ENCODE measurements around the gene TARS1.

Gene TARS1

GRCh38 chr5:33479311-33479710 is 38.5 kb downstream of the TARS1 start:
- no peaks in the 10 kb centered on the region for H3K27me3 ChIP-seq (ENCODE audit: insufficient read depth, low read depth, severe bottlenecking)
- no peak for DNase-seq
- TF ChIP-seq CTCF (IDR thresholded peaks at IDR 0.05; ENCODE audit: low read depth, low read length): no peak
- no peak overlapping the region for H3K27ac ChIP-seq
- H3K4me3 ChIP-seq (ENCODE audit: low read depth, low read length): no peak overlapping the region
- peaks cover 15% of the 10 kb centered on the region for H3K36me3 ChIP-seq
- no peaks in the 10 kb centered on the region for H3K9me3 ChIP-seq (ENCODE audit: severe bottlenecking)

GRCh38 chr5:33480876-33481275 is 40.1 kb downstream of the TARS1 start:
- DNase-seq: no peak
- Histone ChIP-seq H3K4me3 (ENCODE audit: low read depth, low read length) (no peak overlapping the region), H3K36me3 (peaks cover 5% of the 10 kb centered on the region), H3K27ac (no peak overlapping the region), H3K27me3 (ENCODE audit: insufficient read depth, low read depth, severe bottlenecking) (no peaks in the 10 kb centered on the region), H3K9me3 (ENCODE audit: severe bottlenecking) (no peaks in the 10 kb centered on the region)
- TF ChIP-seq CTCF (IDR thresholded peaks at IDR 0.05; ENCODE audit: low read depth, low read length): no peak

GRCh38 chr5:33482335-33482734 is 41.6 kb downstream of the TARS1 start:
- DNase-seq: no peak
- Histone ChIP-seq H3K27me3 (ENCODE audit: insufficient read depth, low read depth, severe bottlenecking) (no peaks in the 10 kb centered on the region), H3K9me3 (ENCODE audit: severe bottlenecking) (no peaks in the 10 kb centered on the region), H3K4me3 (ENCODE audit: low read depth, low read length) (no peak overlapping the region), H3K27ac (no peak overlapping the region), H3K36me3 (no peaks in the 10 kb centered on the region)
- TF ChIP-seq CTCF (IDR thresholded peaks at IDR 0.05; ENCODE audit: low read depth, low read length): no peak

- H3K27ac ChIP-seq: no peak overlapping the region
- H3K9me3 ChIP-seq (ENCODE audit: severe bottlenecking): no peaks in the 10 kb centered on the region
- H3K4me3 ChIP-seq (ENCODE audit: low read depth, low read length): no peak overlapping the region
- peaks cover 2% of the 10 kb centered on the region for H3K27me3 ChIP-seq (ENCODE audit: insufficient read depth, low read depth, severe bottlenecking)
- DNase-seq: no peak
- TF ChIP-seq CTCF (IDR thresholded peaks at IDR 0.05; ENCODE audit: low read depth, low read length): no peak
- H3K36me3 ChIP-seq: no peaks in the 10 kb centered on the region
Observed at GRCh38 chr5:33487236-33487635, 46.5 kb downstream of the TARS1 start.

- no peak for TF ChIP-seq CTCF (IDR thresholded peaks at IDR 0.05; ENCODE audit: low read depth, low read length)
- Histone ChIP-seq H3K4me3 (ENCODE audit: low read depth, low read length) (no peak overlapping the region), H3K27me3 (ENCODE audit: insufficient read depth, low read depth, severe bottlenecking) (peaks cover 9% of the 10 kb centered on the region), H3K9me3 (ENCODE audit: severe bottlenecking) (no peaks in the 10 kb centered on the region), H3K27ac (no peak overlapping the region), H3K36me3 (no peaks in the 10 kb centered on the region)
- no peak for DNase-seq
Observed at GRCh38 chr5:33488558-33489355, 48.0 kb downstream of the TARS1 start.
